Measurements from ENCODE around the gene UBE2E2.
A peak's percentile ranks its signal among the peaks of the same experiment; 100 is the strongest.
"Not testable (repeated sequence)": the region's sequence is repeated elsewhere in the genome, so short reads cannot be mapped to it uniquely, and the experiment has no call there.

Gene UBE2E2

GRCh38 chr3:23330568-23330967 is 127.4 kb downstream of the UBE2E2 start:
- Histone ChIP-seq H3K27me3 (ENCODE audit: control insufficient read depth, insufficient read depth, low read length) (no peaks in the 10 kb centered on the region), H3K9me3 (ENCODE audit: control insufficient read depth, insufficient read depth, low read depth, low read length) (no peaks in the 10 kb centered on the region), H3K9ac (ENCODE audit: low read length) (no peak overlapping the region), H3K36me3 (ENCODE audit: control insufficient read depth, insufficient read depth, low read length) (no peaks in the 10 kb centered on the region), H3K27ac (ENCODE audit: low read depth, low read length) (no peak overlapping the region), H3K4me1 (ENCODE audit: control insufficient read depth, insufficient read depth, low read length) (no peaks in the 10 kb centered on the region), H3K4me3 (ENCODE audit: low read depth, low read length) (no peak overlapping the region)

GRCh38 chr3:23331141-23331935 is 128.2 kb downstream of the UBE2E2 start:
- Histone ChIP-seq H3K27me3 (ENCODE audit: control insufficient read depth, insufficient read depth, low read length) (no peaks in the 10 kb centered on the region), H3K9ac (ENCODE audit: low read length) (no peak overlapping the region), H3K4me1 (ENCODE audit: control insufficient read depth, insufficient read depth, low read length) (no peaks in the 10 kb centered on the region), H3K9me3 (ENCODE audit: control insufficient read depth, insufficient read depth, low read depth, low read length) (no peaks in the 10 kb centered on the region), H3K4me3 (ENCODE audit: low read depth, low read length) (no peak overlapping the region), H3K27ac (ENCODE audit: low read depth, low read length) (no peak overlapping the region), H3K36me3 (ENCODE audit: control insufficient read depth, insufficient read depth, low read length) (no peaks in the 10 kb centered on the region)

GRCh38 chr3:23333633-23334032 is 130.5 kb downstream of the UBE2E2 start:
- Histone ChIP-seq H3K9me3 (ENCODE audit: control insufficient read depth, insufficient read depth, low read depth, low read length) (no peaks in the 10 kb centered on the region), H3K36me3 (ENCODE audit: control insufficient read depth, insufficient read depth, low read length) (no peaks in the 10 kb centered on the region), H3K4me1 (ENCODE audit: control insufficient read depth, insufficient read depth, low read length) (no peaks in the 10 kb centered on the region), H3K27ac (ENCODE audit: low read depth, low read length) (no peak overlapping the region), H3K9ac (ENCODE audit: low read length) (no peak overlapping the region), H3K4me3 (ENCODE audit: low read depth, low read length) (no peak overlapping the region), H3K27me3 (ENCODE audit: control insufficient read depth, insufficient read depth, low read length) (no peaks in the 10 kb centered on the region)

GRCh38 chr3:23336853-23337252 is 133.7 kb downstream of the UBE2E2 start:
- H3K36me3 ChIP-seq (ENCODE audit: control insufficient read depth, insufficient read depth, low read length); H3K4me1 ChIP-seq (ENCODE audit: control insufficient read depth, insufficient read depth, low read length); H3K27me3 ChIP-seq (ENCODE audit: control insufficient read depth, insufficient read depth, low read length); H3K9ac ChIP-seq (ENCODE audit: low read length); H3K9me3 ChIP-seq (ENCODE audit: control insufficient read depth, insufficient read depth, low read depth, low read length); H3K27ac ChIP-seq (ENCODE audit: low read depth, low read length); H3K4me3 ChIP-seq (ENCODE audit: low read depth, low read length): not testable (repeated sequence)

- no peaks in the 10 kb centered on the region for H3K27me3 ChIP-seq (ENCODE audit: control insufficient read depth, insufficient read depth, low read length)
- H3K9me3 ChIP-seq (ENCODE audit: control insufficient read depth, insufficient read depth, low read depth, low read length), result no peaks in the 10 kb centered on the region
- no peak overlapping the region for H3K4me3 ChIP-seq (ENCODE audit: low read depth, low read length)
- no peak overlapping the region for H3K27ac ChIP-seq (ENCODE audit: low read depth, low read length)
- H3K4me1 ChIP-seq (ENCODE audit: control insufficient read depth, insufficient read depth, low read length), result peaks cover 9% of the 10 kb centered on the region
- no peaks in the 10 kb centered on the region for H3K36me3 ChIP-seq (ENCODE audit: control insufficient read depth, insufficient read depth, low read length)
- H3K9ac ChIP-seq (ENCODE audit: low read length), result no peak overlapping the region
Observed at GRCh38 chr3:23341147-23341838, 138.2 kb downstream of the UBE2E2 start.

GRCh38 chr3:23342343-23342742 is 139.2 kb downstream of the UBE2E2 start:
- H3K4me1 ChIP-seq (ENCODE audit: control insufficient read depth, insufficient read depth, low read length), result peaks cover 9% of the 10 kb centered on the region
- no peak overlapping the region for H3K4me3 ChIP-seq (ENCODE audit: low read depth, low read length)
- H3K9ac ChIP-seq (ENCODE audit: low read length), result no peak overlapping the region
- H3K27me3 ChIP-seq (ENCODE audit: control insufficient read depth, insufficient read depth, low read length), result no peaks in the 10 kb centered on the region
- no peaks in the 10 kb centered on the region for H3K9me3 ChIP-seq (ENCODE audit: control insufficient read depth, insufficient read depth, low read depth, low read length)
- H3K27ac ChIP-seq (ENCODE audit: low read depth, low read length), result no peak overlapping the region
- no peaks in the 10 kb centered on the region for H3K36me3 ChIP-seq (ENCODE audit: control insufficient read depth, insufficient read depth, low read length)

GRCh38 chr3:23343509-23343908 is 140.4 kb downstream of the UBE2E2 start:
- peaks cover 1% of the 10 kb centered on the region for H3K9me3 ChIP-seq (ENCODE audit: control insufficient read depth, insufficient read depth, low read depth, low read length)
- H3K4me3 ChIP-seq (ENCODE audit: low read depth, low read length), result no peak overlapping the region
- H3K9ac ChIP-seq (ENCODE audit: low read length), result no peak overlapping the region
- peaks cover 9% of the 10 kb centered on the region for H3K4me1 ChIP-seq (ENCODE audit: control insufficient read depth, insufficient read depth, low read length)
- no peak overlapping the region for H3K27ac ChIP-seq (ENCODE audit: low read depth, low read length)
- H3K36me3 ChIP-seq (ENCODE audit: control insufficient read depth, insufficient read depth, low read length), result no peaks in the 10 kb centered on the region
- no peaks in the 10 kb centered on the region for H3K27me3 ChIP-seq (ENCODE audit: control insufficient read depth, insufficient read depth, low read length)

- Histone ChIP-seq H3K27ac (ENCODE audit: low read depth, low read length) (no peak overlapping the region), H3K4me3 (ENCODE audit: low read depth, low read length) (no peak overlapping the region), H3K4me1 (ENCODE audit: control insufficient read depth, insufficient read depth, low read length) (peaks cover 9% of the 10 kb centered on the region), H3K9me3 (ENCODE audit: control insufficient read depth, insufficient read depth, low read depth, low read length) (peaks cover 10% of the 10 kb centered on the region), H3K27me3 (ENCODE audit: control insufficient read depth, insufficient read depth, low read length) (no peaks in the 10 kb centered on the region), H3K36me3 (ENCODE audit: control insufficient read depth, insufficient read depth, low read length) (no peaks in the 10 kb centered on the region), H3K9ac (ENCODE audit: low read length) (no peak overlapping the region)
Observed at GRCh38 chr3:23344886-23345285, 141.8 kb downstream of the UBE2E2 start.

GRCh38 chr3:23349444-23349843 is 146.3 kb downstream of the UBE2E2 start:
- not testable (repeated sequence) for H3K27ac ChIP-seq (ENCODE audit: low read depth, low read length); H3K36me3 ChIP-seq (ENCODE audit: control insufficient read depth, insufficient read depth, low read length); H3K4me1 ChIP-seq (ENCODE audit: control insufficient read depth, insufficient read depth, low read length); H3K27me3 ChIP-seq (ENCODE audit: control insufficient read depth, insufficient read depth, low read length)
- Histone ChIP-seq H3K9ac (ENCODE audit: low read length) (peak overlapping the region; percentile 66), H3K9me3 (ENCODE audit: control insufficient read depth, insufficient read depth, low read depth, low read length) (peaks cover 10% of the 10 kb centered on the region), H3K4me3 (ENCODE audit: low read depth, low read length) (peak overlapping the region; percentile 42; the same call in 1 of the 2 replicates)

GRCh38 chr3:23356169-23356568 is 153.0 kb downstream of the UBE2E2 start:
- Histone ChIP-seq H3K4me1 (ENCODE audit: control insufficient read depth, insufficient read depth, low read length) (no peaks in the 10 kb centered on the region), H3K9me3 (ENCODE audit: control insufficient read depth, insufficient read depth, low read depth, low read length) (no peaks in the 10 kb centered on the region), H3K4me3 (ENCODE audit: low read depth, low read length) (no peak overlapping the region), H3K9ac (ENCODE audit: low read length) (no peak overlapping the region), H3K27me3 (ENCODE audit: control insufficient read depth, insufficient read depth, low read length) (no peaks in the 10 kb centered on the region), H3K27ac (ENCODE audit: low read depth, low read length) (no peak overlapping the region), H3K36me3 (ENCODE audit: control insufficient read depth, insufficient read depth, low read length) (no peaks in the 10 kb centered on the region)

- H3K4me1 ChIP-seq (ENCODE audit: control insufficient read depth, insufficient read depth, low read length), result no peaks in the 10 kb centered on the region
- no peak overlapping the region for H3K27ac ChIP-seq (ENCODE audit: low read depth, low read length)
- no peaks in the 10 kb centered on the region for H3K27me3 ChIP-seq (ENCODE audit: control insufficient read depth, insufficient read depth, low read length)
- H3K9me3 ChIP-seq (ENCODE audit: control insufficient read depth, insufficient read depth, low read depth, low read length), result 0 out of 2 replicates have a peak, but pooled peaks cover under 1% of the 10 kb centered on the region
- H3K36me3 ChIP-seq (ENCODE audit: control insufficient read depth, insufficient read depth, low read length), result no peaks in the 10 kb centered on the region
- H3K9ac ChIP-seq (ENCODE audit: low read length), result no peak overlapping the region
- no peak overlapping the region for H3K4me3 ChIP-seq (ENCODE audit: low read depth, low read length)
Observed at GRCh38 chr3:23356923-23357322, 153.8 kb downstream of the UBE2E2 start.

Measured in HUES6 (cell line).